Activated CD8-positive, alpha-beta memory T cell treated with anti-CD3 and anti-CD28 coated beads for 36 hours (primary cell): ENCODE results near the gene OLFM4. TPM values are rescaled to one million over a fixed set of nuclear protein-coding genes. Genes with fewer than 3 reads are reported as not detected.
"Not testable (repeated sequence)": the region's sequence is repeated elsewhere in the genome, so short reads cannot be mapped to it uniquely, and the experiment has no call there.

Source experiments
- CTCF ChIA-PET: fragments of 350-600 bp; sonication (Branson Sonifier 250); formaldehyde crosslinking; loops from one replicate; lab custom pipeline; 2021; ENCODE audit warnings: antibody characterized with exemption; lab: Charles Lee
- POLR2A ChIA-PET: fragments of 350-600 bp; sonication (Branson Sonifier 250); formaldehyde crosslinking; loops from one replicate; lab custom pipeline; 2021; ENCODE audit warnings: antibody characterized with exemption; lab: Charles Lee
- total RNA-seq, 2 experiments: library from RNA; stranded (reverse); gene quantifications; one replicate each; pipeline ENCODE4 v1.2.3, GENCODE V29; 2021

OLFM4 gene
- total RNA-seq, 2 experiments from 2014 or later, result not detected

- POLR2A ChIA-PET, CTCF ChIA-PET: not testable (repeated sequence)
These were observed 14.6 kb upstream of the OLFM4 start for GRCh38 chr13:53014018-53014417.

- ChIA-PET CTCF (no interaction called here), POLR2A (no interaction called here)
These were observed 13.8 kb upstream of the OLFM4 start for GRCh38 chr13:53014495-53015443.

GRCh38 chr13:53015971-53016370, 12.6 kb upstream of the OLFM4 start:
- ChIA-PET CTCF (no interaction called here), POLR2A (no interaction called here)

- CTCF ChIA-PET, result no interaction called here
- POLR2A ChIA-PET, result no interaction called here
These were observed 11.1 kb upstream of the OLFM4 start for GRCh38 chr13:53017433-53017970.

- ChIA-PET CTCF (no interaction called here), POLR2A (no interaction called here)
These were observed 9.6 kb upstream of the OLFM4 start for GRCh38 chr13:53018690-53019647.

- POLR2A ChIA-PET, result no interaction called here
- CTCF ChIA-PET, result no interaction called here
These were observed 7.8 kb upstream of the OLFM4 start for GRCh38 chr13:53020764-53021335.

- POLR2A ChIA-PET, result no interaction called here
- CTCF ChIA-PET, result no interaction called here
These were observed 5.4 kb upstream of the OLFM4 start for GRCh38 chr13:53023246-53023645.

GRCh38 chr13:53028063-53028462, 550 bp upstream of the OLFM4 start:
- POLR2A ChIA-PET, result no interaction called here
- CTCF ChIA-PET, result no interaction called here

- POLR2A ChIA-PET, result no interaction called here
- CTCF ChIA-PET, result no interaction called here
These were observed 4.2 kb downstream of the OLFM4 start for GRCh38 chr13:53032849-53033248.

- POLR2A ChIA-PET, result no interaction called here
- CTCF ChIA-PET, result no interaction called here
These were observed 10.4 kb downstream of the OLFM4 start for GRCh38 chr13:53038993-53039392.

- CTCF ChIA-PET, result no interaction called here
These were observed 13.4 kb downstream of the OLFM4 start for GRCh38 chr13:53041968-53042516.

GRCh38 chr13:53042877-53043276, 14.3 kb downstream of the OLFM4 start:
- ChIA-PET POLR2A (no interaction called here), CTCF (no interaction called here)

More at GRCh38 chr13:53041968-53042516, 13.4 kb downstream of the OLFM4 start:
- POLR2A ChIA-PET, result no interaction called here

GRCh38 chr13:53043398-53043797, 14.8 kb downstream of the OLFM4 start:
- CTCF ChIA-PET, result no interaction called here

GRCh38 chr13:53045189-53045588, 16.6 kb downstream of the OLFM4 start:
- ChIA-PET POLR2A (no interaction called here), CTCF (no interaction called here)

More at GRCh38 chr13:53043398-53043797, 14.8 kb downstream of the OLFM4 start:
- POLR2A ChIA-PET, result no interaction called here

- POLR2A ChIA-PET, result no interaction called here
- CTCF ChIA-PET, result no interaction called here
These were observed 20.3 kb downstream of the OLFM4 start for GRCh38 chr13:53048880-53049279.

- ChIA-PET CTCF (no interaction called here), POLR2A (no interaction called here)
These were observed 21.5 kb downstream of the OLFM4 start for GRCh38 chr13:53050151-53050550.

GRCh38 chr13:53052675-53053074, 24.1 kb downstream of the OLFM4 start:
- ChIA-PET CTCF (no interaction called here), POLR2A (no interaction called here)

- ChIA-PET CTCF (no interaction called here), POLR2A (no interaction called here)
These were observed 26.0 kb downstream of the OLFM4 start for GRCh38 chr13:53054569-53054968.

GRCh38 chr13:53058065-53058679, 29.6 kb downstream of the OLFM4 start:
- ChIA-PET CTCF (no interaction called here), POLR2A (no interaction called here)
